GM18951 (cell line): Measurements from ENCODE around the gene IRAG1.

Experiments used
- POLR2A ChIP-seq: IDR thresholded peaks from 4 replicates; pipeline ENCODE4 v1.6.1; 2011; ENCODE audit warnings: mild to moderate bottlenecking; ENCODE audit not compliant: insufficient read length, insufficient read depth; ENCODE audit errors: extremely low read depth
- in situ Hi-C: fragments of 300-500 bp; cut with MboI; formaldehyde crosslinking; loops from one replicate; pipeline ENCODE4 v1.12.0; 2022; ENCODE audit warnings: low sequenced_read_pairs, mixed read lengths, inconsistent platforms; ENCODE audit not compliant: unreplicated experiment

The IRAG1 gene

DNA sequence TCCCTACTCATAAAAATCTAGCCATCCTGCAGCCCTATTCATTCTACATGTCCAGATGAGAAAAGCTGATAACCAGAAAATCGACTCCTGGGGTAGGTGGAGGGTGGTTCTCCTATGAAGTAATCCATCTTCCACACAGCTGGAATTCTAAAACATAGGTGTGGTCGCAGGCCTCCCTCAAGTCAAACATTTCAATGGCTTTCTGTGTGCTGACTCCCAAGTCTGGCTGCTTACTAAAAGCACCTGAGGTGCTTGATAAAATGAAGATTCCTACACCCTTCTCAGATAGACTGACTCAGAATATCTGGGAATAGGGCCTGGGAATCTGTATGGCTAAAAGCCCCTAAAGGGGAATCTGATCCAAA lies 26.1 kb downstream of the IRAG1 start:
- in situ Hi-C loops = no loop called here
- TF ChIP-seq POLR2A = no peak

DNA sequence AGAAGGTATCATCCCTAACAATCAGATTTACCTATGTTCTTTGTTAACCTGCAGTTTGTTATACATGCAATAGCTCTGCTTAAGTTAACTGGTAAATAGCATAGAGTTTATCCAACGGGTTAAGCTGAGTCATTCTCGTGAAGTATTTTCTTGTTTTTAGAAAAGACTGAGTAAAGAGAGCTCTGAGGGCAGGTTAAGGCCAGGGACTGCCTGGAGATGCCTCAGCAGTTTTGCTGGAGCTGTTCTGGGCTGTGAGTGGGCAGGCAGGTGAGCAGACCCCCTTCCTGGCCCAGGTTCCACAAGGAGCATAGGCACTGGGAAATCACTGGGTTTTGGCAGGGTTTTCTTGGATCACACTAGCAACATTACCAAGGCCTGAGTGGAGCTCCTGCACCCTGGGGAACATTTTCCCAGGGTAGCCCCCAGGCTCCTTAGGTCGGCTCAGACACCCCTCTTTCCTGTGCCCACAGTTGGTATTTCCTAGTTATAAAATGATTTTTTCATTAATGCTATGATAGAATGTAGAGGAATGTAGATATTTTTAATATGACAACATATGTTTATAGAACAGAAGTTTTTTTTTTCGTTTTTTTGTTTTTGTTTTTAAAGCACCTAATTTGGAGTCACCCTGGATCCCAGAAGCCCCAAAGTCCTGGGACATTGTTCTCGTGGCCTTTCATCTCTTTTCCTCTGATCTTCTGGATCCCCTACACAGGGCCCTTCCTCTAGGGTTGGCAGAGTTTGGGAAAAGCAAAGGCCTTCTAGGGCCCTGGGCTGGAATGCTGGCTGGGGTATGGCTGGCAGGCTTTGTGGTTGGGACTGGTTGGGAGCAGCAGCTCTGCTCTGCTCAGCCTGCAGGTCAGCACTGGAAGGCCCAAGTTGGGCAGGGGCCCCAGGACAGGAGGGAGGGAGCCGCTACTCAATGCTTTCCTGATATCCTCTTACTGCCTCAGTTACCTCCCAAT lies 26.7 kb downstream of the IRAG1 start:
- no peak for TF ChIP-seq POLR2A
- in situ Hi-C loops = no loop called here

DNA sequence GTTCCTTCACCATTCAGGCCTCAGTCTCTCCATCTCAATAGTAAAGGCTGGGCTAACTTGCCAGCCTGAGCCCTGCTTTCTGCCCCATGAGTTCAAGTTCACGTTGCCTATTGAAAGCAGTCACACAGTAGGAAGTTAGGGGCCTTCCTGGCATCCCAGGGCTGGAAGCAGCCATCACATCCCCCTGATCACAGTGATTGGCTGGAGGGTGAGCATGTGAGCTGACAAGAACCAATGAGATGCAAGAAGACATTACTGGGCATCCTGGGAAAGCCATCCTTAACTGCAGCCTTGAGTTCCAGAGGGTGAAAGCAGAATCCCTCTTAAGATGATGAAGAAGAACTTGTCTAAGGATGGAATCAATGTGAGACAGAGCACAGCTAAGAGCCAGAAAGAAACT lies 29.1 kb downstream of the IRAG1 start:
- in situ Hi-C loops = no loop called here
- TF ChIP-seq POLR2A = no peak

DNA sequence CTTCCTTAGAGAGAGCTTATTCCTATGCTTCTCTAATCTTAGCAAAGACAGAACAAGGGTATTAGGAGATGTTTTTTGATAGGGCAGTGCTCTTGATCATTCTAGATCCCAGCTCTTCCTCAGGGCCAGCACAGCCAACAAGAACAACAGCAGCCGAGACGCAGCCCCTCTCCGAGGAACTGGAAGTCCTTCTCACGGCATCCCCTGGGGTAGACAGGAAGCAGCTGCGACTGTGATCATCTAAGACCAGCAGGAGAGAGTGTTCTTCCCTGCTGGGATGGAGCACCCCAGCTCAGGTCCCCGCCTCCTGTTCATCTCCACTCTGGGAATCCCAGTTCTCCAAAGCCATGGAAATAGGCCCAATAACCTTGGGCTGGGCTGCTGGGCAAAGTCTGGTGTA lies 29.6 kb downstream of the IRAG1 start:
- no peak for TF ChIP-seq POLR2A
- in situ Hi-C loops = no loop called here

DNA sequence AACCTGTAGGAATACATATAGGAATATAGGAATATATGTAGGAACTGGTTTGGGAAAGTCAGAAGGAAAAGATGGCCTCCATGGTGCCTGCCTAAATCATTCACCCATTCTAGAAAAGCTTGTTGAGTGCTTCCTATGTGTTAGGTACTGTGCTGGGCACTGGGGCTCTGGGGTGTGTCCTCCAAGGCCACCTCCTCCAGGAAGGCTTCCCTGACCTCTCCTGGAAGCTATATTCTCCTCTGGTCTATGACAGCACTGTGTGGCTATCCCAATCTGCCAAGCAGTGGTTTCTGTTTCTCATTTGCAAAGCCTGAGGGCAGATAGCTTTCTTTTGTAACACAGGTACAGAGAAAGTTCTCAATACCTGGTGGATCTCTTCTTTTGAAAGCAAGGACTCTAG lies 30.2 kb downstream of the IRAG1 start:
- TF ChIP-seq POLR2A = no peak
- in situ Hi-C loops = no loop called here

DNA sequence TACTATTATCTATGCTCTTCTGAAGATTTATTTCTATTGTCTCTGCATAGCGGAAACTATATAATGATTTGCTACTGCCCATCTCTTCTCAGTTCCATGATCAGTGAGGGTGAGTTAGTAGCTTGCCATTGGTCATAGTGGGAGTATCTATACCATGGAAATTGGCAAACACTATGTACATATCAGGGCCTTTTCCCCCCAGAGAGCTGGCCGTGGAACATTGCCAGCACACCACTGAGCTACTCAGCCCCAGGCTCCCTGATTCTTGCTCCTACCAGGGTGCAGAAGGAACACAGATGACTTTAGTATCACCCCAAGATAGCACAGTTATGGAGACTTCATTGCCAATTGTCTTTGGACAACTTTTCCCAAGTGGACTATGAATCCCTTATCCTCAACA lies 33.2 kb downstream of the IRAG1 start:
- in situ Hi-C loops = no loop called here
- no peak for TF ChIP-seq POLR2A

DNA sequence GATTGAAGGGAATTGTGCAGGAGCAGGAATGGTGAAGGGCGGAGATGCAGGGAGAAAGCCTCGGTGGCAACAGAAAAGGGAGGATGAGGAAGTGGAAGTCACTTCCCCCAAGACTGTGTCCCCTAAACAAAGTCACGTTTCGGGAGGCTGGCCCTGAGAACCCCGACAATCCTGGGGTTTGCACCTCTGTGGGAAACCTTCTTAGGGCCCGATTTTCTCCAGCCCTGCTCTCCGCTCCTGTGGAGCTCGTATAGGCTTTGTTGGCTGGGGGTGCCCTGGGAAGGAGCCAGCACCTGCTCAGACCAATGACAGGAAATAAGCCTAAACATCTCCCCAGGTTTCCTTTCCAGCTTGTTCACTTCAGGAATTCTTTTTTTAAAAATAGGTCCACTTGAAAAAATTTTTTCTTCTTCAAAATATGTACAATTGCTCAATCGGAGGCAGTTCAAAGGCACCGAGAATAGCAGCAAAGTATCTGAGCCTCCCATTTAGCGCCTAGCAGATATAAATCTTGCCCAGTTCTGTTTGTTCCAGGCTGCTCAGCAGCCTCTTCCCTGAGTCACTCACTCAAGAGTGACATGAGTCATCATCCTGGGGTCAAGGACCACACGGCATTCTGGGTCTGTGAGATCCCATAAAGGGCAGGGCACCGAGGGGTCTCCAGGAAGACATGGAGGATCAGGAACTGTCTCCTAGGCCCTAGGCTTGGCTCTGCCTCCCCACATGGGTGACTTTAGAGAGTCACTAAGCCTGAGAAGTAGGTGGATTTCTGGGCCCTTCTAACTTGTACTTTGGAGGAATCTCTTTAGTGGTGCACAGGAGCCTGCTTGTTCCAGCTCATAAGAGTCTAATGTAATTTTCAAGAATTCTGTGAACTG lies 34.0 kb downstream of the IRAG1 start:
- in situ Hi-C loops = no loop called here
- no peak for TF ChIP-seq POLR2A

DNA sequence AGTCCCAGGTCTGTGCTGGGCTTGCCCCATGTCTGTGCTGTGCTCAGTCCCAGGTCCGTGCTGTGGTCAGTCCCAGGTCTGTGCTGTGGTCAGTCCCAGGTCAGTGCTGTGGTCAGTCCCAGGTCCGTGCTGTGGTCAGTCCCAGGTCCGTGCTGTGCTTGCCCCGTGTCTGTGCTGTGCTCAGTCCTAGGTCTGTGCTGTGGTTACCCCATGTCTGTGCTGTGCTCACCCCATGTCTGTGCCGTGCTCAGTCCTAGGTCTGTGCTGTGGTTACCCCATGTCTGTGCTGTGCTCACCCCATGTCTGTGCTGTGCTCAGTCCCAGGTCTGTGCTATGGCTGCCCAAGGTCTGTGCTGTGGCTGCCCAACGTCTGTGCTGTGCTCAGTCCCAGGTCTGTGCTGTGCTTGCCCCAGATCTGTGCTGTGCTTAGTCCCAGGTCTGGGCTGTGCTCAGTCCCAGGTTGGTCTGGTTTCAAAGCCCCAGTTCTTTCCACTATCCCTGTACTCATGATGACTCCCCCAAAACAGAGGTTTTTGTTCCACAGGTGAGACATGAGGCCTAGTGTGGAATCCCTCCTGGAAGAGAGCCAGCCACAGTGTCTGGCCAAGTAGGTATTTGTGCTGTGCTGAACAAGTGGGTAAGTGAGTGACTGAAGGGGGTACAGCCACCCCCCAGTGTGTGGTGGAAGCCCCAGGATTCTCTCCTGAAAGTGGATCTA lies 34.8 kb downstream of the IRAG1 start:
- in situ Hi-C loops = no loop called here
- TF ChIP-seq POLR2A = no peak

DNA sequence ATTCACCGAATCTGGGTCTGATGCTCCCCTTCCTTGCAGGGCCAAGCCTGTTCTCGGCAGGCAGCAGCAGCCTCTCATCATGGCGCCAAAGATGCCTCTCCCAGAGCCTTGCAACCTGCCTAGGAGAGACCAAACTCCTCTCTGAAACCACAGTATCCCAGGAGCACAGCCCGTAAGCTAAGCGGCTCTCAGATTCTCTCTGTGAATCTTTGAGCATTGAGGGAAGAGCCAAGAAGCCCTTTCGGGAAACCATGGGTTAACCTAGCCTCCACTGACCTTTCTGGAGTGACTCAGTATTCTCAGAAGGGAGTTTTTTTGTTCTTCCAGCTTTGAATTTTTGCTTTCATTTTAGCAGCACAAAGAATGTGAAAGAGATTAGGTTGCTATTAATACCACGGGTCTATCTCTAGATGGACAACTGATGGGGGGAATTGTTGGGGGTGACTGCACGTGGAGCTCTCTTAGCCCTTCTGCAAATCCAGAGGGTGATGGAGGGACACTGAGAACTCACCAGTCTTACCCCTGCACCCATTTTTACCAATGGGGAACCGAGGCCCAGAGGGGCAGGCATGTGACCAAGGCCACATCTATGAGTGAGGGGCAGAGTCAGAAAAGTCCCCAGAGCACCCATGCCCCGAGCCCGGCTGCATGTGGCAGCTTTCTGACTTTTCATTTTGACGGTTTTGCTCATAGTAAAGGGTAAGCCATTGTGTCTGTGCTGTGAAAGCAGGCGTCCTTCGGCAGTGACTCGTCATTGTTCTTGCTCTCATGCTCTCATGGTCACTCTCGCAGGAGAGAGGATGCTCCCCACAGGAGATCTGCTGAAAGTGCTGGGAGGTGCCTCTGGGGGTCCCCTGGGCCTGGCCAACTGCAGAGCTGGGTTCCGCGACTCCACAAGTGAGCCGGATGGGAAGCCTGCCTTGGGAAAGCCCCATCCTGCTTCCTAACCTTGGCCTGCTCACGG lies 36.0 kb downstream of the IRAG1 start:
- TF ChIP-seq POLR2A = no peak
- in situ Hi-C loops = no loop called here

DNA sequence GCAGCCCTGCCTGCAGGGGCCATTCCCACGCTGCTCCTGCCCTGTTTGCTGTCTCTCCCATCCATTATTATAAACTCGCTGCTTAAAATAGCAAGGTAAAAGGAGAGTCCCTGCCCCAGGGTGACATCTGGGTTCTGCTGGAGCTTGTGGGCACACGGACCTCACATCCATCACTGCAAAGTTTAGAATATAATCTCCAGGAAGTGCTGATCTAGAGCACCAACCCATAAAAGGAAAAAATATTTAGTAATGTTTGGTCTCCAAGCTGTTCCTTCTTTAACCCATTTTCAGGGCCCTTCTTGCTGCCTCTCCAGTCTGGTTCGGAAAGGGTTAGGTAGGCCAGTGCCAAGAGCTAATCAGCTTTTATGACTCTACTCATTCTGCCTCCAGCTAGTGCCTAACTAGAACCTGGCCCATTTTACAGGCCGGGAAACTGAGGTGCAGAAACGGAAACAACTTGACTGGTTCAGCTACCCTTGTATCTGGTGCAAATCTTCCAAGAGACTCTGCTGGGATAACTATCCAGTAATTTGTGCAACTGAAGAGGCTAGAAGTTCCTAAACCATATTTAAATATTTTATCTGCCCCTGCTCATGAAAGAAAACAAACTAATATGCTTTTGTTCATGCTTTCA lies 37.5 kb downstream of the IRAG1 start:
- in situ Hi-C loops = no loop called here
- TF ChIP-seq POLR2A = no peak

DNA sequence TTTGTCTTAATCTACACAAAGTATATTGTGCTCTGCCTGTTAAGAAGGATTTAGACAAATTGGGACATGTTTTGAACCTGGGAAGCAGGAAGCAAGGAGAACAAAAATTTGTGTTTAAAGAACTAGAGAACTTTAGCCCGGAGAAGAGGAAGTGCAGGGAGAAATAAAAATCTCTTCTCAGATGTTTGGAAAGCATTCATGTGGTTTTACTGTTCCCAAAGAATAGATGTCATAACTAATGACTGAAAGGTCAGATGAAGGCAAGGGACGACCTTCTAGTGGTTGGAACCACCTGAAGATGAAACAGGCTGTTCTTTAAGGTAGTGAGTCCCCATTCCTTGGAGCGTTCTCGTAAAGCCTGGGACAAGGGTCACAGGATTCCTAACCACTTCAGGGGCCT lies 38.3 kb downstream of the IRAG1 start:
- in situ Hi-C loops = no loop called here
- TF ChIP-seq POLR2A = no peak

DNA sequence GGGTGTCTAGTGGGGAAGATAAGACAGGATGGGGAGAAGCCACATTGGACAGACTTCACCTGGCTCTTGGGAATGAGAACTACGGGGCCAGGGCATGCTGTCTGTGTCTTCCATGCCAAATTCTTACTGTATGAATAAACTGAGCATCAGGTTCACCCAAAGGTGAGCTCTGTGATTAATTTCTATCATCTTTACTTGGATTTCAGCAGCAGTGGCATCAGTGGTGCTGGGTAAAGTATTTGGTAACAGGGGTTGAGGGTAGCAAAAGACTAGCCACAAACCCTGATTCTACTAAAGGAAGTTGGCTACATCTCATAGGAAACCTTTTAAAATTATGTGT lies 38.8 kb downstream of the IRAG1 start:
- in situ Hi-C loops = no loop called here
- no peak for TF ChIP-seq POLR2A
